NCI-H146 treated with DMSO at 0.1 percent for 48 hours (cell line): ENCODE data around the gene GJC1.
"Not testable (repeated sequence)": the region's sequence is repeated elsewhere in the genome, so short reads cannot be mapped to it uniquely, and the experiment has no call there.

Experiments
- DNase-seq: peaks from one replicate; lab custom pipeline; 2025; ENCODE audit not compliant: unreplicated experiment; lab: John Stamatoyannopoulos, UW

The GJC1 gene

DNA sequence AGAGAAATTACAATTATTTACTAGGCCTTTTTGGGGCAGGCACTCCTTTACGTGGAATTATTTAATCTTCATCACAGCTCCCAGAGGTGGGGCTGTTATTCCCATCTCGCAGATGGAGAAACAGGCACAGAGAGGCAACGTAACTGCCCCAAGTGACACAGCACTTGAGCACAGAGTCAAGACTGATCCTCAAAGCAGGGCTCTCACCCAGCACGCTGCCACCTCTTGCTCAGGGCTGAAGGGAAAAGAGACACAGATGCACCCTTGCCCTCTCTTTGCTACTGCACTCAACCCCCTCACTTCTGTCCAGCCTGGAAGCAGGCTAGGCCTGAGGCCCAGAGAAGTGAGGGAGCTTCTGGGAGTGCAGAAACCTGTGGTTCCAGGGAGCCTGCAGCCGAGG is 66.9 kb downstream of the GJC1 start:
- DNase-seq, result no peak

DNA sequence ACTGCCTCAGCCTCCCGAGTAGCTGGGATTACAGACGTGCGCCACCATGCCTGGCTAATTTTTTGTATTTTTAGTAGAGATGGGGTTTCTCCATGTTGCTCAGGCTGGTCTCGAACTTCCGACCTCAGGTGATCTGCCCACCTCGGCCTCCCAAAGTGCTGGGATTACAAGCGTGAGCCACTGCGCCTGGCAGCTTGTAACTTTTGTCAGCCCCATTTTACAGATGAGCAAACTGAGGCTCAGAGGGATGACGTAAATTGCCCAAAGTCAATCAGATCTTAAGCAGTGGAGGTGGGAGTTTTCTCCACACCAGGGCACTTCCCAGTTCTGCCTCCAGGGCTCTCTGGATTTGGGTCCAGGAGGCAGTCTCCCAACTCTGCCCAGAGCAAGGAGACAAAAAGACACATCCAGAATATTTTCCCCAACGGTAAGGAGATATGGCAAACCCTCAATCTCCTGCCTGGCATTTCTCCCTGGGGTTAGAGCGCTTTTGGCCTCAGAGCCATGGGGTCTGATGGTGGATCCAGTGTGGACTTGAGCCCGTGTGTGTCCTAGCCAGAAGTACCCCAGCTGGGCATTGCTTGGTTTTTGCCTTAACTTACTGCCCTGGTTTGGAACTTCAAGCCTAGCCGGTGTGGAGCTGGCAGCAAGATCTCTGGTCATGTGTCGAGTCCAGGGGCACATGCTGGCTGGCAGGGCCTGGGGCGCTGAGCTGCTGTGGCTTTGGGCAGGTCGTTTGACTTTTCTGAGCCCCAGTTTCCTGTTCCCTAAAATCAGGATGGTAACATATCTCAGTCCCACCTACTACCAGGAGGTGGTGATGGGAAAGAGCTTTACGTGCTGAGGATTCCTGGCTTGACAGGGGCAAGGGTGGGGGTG is 67.9 kb downstream of the GJC1 start:
- no peak for DNase-seq

DNA sequence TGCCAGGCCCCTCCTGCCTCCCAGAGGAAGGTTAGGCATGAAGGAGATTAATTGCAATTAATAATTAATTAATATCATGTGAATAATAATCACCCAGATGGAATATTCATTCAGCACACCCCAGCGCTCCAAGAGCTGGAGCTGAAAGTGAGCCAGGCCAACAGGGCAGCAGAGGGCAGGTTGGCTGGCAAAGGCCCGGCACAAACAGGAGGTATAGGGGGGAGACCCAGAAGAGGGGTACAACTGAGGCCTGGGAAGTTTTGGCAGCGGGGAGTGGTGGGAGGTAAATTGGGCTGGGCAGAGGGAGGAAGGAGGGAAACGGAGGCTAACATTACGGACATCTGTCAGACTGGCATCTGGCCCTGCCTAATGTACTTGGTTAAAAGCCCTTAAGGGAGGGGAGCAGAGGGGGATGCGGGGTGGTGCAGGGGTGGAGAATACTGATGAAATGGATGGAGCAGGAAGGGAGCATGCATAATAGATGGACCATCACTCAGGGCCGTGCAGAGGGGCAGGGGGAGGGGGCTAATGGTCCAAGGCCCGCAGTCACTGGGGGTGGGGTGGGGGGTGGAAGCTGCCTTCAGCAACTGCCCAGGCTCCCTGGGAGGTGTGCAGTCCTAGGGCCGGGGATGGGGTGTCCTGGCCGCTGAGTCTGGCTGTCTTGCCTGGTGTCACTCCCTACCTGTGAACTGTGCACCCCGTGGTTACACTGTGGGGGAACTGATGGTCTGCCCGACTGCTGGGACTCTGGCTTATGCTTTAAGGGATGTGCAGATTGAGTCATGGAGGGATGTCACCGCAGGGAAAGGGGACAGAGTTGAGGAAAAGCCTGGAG is 69.4 kb downstream of the GJC1 start:
- no peak for DNase-seq

DNA sequence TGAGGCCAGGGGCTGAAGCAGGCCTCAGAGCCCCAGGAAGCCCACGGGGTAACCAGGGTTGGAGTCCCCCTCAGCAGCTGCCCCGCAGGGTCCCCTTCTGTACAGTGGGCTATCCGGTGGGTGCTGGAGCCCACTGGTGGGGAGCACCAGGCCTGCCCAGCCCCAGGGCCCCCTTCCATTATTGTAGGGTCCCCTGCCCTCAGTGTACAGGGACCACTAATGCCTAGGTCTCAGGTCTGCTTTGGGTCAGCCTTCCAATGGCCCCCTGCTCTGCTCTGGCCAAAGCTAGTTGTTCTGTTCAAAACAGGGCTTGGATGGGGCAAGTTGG is 70.2 kb downstream of the GJC1 start:
- no peak for DNase-seq

DNA sequence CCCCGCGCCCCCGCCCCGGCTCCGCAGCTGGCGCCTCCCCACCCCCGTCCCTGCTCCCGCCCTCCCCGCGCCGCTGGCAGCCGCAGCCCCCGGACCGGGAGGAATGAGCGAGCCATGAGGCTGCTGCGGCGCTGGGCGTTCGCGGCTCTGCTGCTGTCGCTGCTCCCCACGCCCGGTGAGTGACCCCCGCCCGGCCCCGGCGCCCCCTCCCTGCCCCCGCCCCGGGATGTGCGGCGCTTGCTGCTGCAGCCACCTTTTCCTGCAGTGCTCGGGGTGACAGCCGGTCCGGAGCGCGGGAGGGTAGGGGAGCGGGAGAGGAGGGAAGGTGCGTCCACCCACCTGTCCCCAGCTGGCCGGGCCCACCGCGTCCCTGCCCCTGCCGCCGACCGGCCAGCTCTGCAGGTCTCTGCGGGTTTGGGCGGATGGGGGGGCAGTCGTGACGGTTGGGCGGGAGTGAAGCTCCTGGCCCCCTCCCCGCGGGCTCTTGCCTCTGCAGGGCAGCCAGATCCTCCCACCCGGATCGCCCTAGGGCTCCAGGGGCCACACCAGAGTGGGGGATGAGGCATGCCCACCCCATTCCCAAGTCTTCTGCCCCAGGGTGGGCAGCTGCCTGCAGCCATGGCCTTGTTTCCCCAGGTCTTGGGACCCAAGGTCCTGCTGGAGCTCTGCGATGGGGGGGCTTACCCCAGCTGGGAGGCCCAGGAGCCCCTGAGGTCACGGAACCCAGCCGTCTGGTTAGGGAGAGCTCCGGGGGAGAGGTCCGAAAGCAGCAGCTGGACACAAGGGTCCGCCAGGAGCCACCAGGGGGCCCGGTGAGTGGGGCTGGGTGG is 70.8 kb downstream of the GJC1 start:
- no peak for DNase-seq

DNA sequence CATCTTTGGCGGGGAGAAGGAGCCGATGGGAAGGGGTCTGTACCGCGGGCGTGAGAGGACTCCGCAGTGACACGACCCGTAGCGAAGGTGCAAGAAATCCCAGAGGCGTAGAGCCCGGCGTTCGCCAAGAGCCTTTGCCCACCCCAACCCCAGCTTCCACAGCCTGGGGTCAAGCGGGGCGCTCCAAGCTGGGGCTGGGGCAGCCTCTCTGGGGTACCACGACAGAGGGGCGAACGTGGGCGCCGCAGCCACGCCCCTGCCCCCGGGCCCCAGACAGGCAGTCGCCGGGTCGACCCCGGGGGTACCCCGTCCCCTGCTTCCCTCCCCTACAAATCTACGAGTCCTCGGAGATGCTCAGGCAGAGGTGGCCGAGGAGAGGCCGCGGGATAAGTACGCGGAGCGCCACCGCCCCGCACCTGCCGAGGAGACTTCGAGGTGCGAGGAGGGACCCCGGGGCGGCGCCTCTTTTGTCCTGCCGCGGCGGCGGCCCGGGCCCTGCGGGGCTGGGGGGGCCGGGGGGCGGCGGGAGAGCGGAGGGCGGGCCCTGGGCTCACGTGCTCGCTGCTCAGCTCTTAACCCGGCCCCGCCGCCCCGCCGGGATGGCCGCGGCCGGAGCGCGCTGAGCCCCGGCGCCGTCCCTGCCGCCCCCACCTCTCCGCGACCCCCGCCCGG is 71.5 kb downstream of the GJC1 start, which contains the start of gene ADAM11:
TSS of gene ADAM11 (plus strand) at position 575 of the 672 bp plus-strand sequence. CDS start 212 bp downstream, outside the sequence.
- DNase-seq, result no peak

DNA sequence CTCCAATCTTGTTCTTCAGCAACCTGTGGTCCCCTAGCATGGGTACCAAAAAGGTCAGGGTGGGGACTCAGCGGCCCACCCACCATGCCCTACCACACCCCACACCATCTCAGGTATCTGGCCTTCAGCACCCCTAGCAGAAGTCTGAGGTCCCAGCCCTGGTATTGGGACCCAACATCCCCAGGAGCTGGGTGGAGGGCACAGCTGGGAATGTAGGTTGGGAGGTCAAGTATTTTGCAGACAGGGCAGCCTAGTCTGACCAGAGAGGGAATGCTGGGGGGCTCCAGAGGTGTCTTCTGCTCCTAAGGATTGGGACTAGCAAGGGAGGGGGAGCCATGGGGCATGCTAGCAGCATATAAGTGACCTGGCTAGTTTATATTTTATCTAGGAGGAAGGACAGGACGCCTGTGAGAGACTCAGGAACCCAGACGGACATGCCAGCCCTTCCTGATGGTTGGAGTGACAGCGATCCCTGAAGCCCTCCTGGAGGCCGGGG is 72.1 kb downstream of the GJC1 start:
- DNase-seq, result no peak

DNA sequence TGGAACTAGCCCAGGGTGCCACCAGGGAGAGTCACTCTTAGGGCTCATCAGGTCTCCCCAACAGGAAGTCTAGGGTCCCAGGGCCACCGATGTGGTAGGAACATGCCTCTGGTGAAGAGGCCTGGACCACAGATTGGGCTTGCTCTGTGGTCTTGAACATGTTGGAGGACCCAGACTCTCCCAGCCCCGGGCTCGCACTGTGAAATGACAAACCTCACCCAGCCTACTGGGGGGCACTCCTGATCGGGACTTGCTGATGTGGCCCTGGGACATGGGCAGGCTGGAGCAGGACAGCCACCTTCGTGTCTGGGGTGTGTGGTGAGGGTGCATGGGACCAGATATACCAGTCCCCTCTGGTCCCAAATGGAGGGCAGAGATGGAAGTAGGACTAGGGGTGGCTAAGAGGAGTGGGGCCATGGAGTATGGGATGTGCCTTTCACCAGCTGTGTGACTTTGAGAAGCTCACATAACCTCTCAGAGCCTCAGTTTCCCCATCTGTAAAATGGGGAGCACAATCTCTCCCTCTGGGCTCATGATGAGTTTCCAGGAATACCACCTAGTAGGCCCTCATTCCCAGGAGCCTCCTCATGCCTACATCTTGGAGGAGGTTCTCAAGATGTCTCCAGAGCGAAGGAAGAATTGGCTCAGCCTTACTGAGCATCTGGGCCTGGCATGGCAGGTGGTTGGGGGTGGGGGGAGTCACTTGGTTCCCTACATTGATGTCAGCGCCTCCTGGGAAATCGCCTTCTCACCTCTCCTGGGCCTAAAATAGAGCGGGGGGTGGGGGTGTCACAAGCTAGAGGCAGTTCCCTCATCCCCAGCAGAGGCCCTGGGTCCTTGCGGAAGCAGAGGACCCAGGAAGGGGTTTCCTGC is 72.8 kb downstream of the GJC1 start:
- no peak for DNase-seq

DNA sequence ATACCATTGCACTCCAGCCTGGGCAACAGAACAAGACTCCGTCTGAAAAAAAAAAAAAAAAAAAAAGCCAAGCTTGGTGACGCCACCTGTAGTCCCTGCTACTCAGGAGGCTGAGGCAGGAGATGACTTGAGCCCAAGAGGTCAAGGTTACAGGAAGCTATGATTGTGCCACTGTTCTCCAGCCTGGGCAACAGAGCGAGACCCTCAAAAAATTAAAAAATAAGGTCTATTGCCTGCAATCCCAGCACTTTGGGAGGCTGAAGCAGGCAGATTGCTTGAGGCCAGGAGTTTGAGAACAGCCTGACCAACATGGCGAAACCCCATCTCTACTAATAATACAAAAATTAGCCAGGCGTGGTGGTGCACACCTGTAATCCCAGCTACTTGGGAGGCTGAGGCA is 74.9 kb downstream of the GJC1 start:
- DNase-seq, result not testable (repeated sequence)

DNA sequence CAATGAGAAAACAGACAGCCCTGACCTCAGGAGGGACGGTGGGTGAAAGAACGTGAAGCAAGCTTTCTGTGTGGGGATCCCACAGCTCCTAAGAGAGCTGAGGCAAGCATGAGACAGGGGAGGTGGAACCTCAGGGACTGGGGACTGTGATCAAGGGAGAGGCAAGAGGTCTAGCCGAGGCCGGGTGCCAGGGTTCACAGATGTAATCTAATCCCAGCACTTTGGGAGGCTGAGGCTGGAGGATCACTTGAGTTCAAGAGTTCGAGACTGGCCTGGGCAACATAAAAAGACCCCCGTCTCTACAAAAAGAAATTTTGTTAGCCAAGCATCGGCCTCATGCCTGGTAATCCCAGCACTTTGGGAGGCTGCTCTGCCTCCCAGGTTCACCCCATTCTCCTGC is 75.8 kb downstream of the GJC1 start:
- DNase-seq, result no peak

DNA sequence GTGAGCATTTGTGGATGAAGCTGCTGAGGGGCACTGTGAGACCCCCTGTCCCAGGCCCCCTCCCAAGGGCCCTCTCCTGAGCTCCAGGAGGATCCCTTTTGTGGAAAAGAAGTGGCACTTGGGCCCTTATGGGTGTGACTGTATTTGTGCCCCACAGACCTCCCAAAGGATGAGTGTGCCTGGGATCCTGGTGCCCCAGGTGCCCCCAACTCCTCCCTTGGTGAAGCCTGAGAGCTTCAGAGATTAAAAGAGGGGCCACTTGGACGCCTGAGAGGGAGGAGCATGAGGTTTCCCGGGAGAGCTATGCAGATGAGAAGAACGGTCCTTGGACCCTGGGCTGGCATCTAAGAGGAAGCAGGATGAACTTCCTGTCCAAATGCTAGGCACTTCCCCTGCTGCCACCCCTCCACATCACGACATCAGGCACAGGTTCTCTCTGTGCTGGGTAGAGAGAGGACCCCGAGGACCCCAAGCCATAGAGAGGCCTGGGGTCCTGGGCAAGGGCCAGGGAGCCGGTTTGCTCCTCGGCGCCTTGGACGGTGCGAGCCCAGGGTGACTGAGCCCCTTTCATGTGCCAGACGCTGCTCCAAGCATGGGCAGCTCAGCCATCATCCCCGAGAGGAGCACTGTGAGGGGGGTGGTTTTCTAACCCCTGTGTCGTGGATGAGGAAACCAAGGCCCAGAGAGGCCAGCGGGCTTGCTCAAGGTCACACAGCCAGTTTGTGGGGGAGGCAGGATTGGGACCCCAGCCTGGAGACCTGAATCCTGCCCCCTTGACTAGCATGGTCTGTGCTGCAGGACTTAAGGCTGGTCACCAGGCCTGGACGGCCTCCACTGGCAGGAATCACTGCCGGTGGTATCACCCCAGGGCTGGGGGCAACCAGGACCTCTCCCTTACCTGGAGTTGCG is 76.9 kb downstream of the GJC1 start:
- DNase-seq, result no peak

DNA sequence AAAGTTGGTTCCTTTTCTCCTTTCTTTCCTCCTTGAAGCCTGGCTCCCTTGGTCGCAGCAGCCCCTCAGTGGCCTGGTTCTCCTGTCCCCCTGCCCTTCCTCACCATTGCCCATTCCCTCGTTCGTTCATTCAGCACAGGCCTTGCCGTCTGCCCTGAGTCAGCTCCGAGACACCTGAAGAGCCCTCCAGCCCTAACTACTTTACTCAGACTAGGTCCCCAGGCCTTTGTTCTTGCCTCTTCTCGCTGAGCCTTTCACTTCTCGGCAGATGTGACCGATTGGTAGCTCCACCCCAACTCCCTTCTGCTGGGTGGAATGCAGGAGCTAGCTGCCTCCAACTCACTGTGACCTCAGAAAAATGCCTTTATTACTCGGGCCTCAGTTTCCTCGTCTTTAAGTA is 78.3 kb downstream of the GJC1 start:
- no peak for DNase-seq

DNA sequence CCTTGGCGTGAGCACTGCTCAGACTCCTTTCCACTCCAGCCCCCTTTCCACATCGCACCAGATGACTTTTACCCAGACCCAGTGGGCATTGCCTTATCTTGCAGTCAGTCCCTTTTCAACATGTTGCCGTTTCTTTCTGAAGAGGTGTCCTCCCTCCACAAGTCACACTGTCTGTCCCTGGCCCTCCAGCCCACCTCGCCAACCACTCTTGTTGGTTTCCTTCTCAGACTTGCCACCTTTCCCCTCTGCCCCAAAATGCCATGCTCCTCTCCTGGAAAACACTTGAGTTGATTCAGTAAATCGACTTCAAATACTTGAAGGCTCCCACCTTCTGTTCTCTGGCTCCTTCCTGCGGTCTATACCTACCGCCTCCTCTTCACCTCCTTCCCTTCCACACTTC is 78.8 kb downstream of the GJC1 start:
- DNase-seq, result no peak

DNA sequence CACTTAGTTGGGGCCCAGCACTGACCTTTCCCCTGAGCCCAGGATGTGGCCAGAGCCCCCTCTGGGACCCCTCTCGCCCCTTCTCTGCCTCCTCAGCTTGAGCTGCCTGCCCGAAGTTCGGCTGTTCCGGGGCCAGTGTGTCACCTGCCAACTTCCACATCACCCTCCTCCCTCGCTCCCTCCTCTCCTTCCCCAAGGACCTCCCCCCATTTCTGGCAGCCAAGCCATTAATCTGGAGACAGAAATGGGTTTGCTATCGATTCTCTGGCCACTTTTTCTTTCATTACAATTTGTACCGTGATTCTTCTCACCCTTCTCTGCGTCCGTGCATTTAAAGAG is 80.1 kb downstream of the GJC1 start:
- no peak for DNase-seq

DNA sequence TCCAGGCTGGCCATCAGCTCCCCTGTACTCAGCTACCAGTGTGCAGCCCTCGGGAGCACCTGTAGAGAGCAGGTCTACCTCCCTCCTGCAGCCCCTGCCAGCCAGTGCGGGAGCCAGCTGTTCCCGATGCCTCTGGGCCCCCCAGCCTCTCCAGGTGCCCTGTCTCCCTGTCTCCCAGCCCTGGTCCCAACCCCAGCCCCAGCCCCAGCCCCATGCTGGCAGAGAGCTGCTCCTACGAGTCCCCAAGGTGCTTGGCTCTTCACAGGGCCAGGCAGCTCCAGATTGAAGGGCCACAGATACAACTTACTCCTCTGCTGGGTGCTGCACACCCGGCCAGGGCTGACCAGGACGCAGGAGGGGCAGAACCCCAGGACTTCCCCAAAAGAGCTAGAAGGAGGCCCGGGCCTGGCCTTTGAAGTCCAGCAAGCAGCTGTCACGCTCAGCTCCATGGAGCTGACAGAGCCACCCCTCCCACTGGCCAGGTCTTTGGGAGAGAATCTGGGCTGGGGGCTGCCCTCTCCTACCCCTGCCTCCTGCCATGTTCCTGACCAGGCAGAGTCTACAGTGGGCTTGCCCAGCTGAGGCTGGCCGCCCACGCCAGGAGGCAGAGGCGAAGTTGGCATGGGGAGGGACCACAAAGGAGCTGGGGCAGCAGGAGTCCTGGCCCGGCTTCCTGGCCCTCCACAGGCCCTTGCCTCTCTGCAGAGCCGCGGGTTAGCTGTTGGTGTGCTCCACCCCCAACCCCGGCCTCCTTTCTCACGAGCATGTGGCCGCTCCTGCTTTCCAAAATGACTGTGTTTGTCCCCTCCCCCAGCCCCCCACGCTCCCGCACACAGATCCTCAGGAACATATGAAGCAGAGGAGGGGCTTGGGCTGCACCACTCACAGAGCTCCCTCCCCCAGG is 80.8 kb downstream of the GJC1 start:
- no peak for DNase-seq
